WTC11 (cell line): ENCODE data around the gene CCDC68. TPM values are rescaled to one million over a fixed set of nuclear protein-coding genes. Genes with fewer than 3 reads are reported as not detected.

Experiments used
- ATAC-seq: fragments of 200-7000 bp; cut with Tn5 transposase; 2 replicates; pipeline ENCODE4 v1.10.0; 2021; ENCODE audit warnings: mild to moderate bottlenecking, moderate library complexity
- CTCF ChIA-PET: fragments of 300-600 bp; sonication (Branson Sonifier 250); formaldehyde crosslinking; loops from one replicate; lab custom pipeline; 2021; ENCODE audit warnings: antibody characterized with exemption; lab: Charles Lee
- POLR2A ChIA-PET: fragments of 350-600 bp; sonication (Branson Sonifier 250); formaldehyde crosslinking; loops from one replicate; lab custom pipeline; 2021; ENCODE audit warnings: antibody characterized with exemption; lab: Charles Lee
- DNase-seq: peaks from one replicate; pipeline ENCODE4 v3.0.0; 2021; ENCODE audit warnings: low spot score
- H3K27ac Mint-ChIP-seq: 2 replicates; pipeline ENCODE4 v1.8.0; 2021; ENCODE audit warnings: mixed read lengths
- H3K27me3 Mint-ChIP-seq: 2 replicates; pipeline ENCODE4 v1.8.0; 2021; ENCODE audit warnings: low read depth, mild to moderate bottlenecking, moderate library complexity, mixed read lengths
- H3K36me3 Mint-ChIP-seq: 2 replicates; pipeline ENCODE4 v1.8.0; 2021; ENCODE audit warnings: mixed read lengths
- H3K4me1 Mint-ChIP-seq: 2 replicates; pipeline ENCODE4 v1.8.0; 2022; ENCODE audit warnings: mixed read lengths
- H3K4me3 Mint-ChIP-seq: 2 replicates; pipeline ENCODE4 v1.8.0; 2021; ENCODE audit warnings: mild to moderate bottlenecking, moderate library complexity, mixed read lengths
- H3K9me3 Mint-ChIP-seq: 2 replicates; pipeline ENCODE4 v1.8.0; 2021; ENCODE audit warnings: mixed read lengths
- ATF3 ChIP-seq: sonication (generic); formaldehyde crosslinking; conservative IDR thresholded peaks from 2 replicates; pipeline ENCODE4 v1.8.1; 2022; ENCODE audit warnings: mild to moderate bottlenecking, missing genetic modification reagents
- CREB1 ChIP-seq: sonication (generic); formaldehyde crosslinking; IDR thresholded peaks from 2 replicates; pipeline ENCODE4 v1.8.0; 2023; ENCODE audit warnings: mild to moderate bottlenecking, missing genetic modification reagents
- ETV6 ChIP-seq: sonication (generic); formaldehyde crosslinking; IDR thresholded peaks from 2 replicates; pipeline ENCODE4 v1.8.1; 2022; ENCODE audit warnings: mild to moderate bottlenecking, missing genetic modification reagents
- IRF2 ChIP-seq: sonication (generic); formaldehyde crosslinking; IDR thresholded peaks from 2 replicates; pipeline ENCODE4 v1.8.0; 2022; ENCODE audit warnings: low read depth, missing genetic modification reagents, borderline replicate concordance
- MYBL2 ChIP-seq: sonication (generic); formaldehyde crosslinking; IDR thresholded peaks from 2 replicates; pipeline ENCODE4 v1.8.1; 2023; ENCODE audit warnings: mild to moderate bottlenecking, moderate library complexity, missing genetic modification reagents
- NFE2L1 ChIP-seq: sonication (generic); formaldehyde crosslinking; IDR thresholded peaks from 2 replicates; pipeline ENCODE4 v1.8.1; 2023; ENCODE audit warnings: missing genetic modification reagents
- OVOL2 ChIP-seq: fragments of 250-450 bp; sonication (Bioruptor Pico); IDR thresholded peaks from 2 replicates; pipeline ENCODE4 v1.9.0; 2021; ENCODE audit warnings: mild to moderate bottlenecking, borderline replicate concordance
- RELA ChIP-seq: sonication (generic); formaldehyde crosslinking; IDR thresholded peaks from 2 replicates; pipeline ENCODE4 v1.8.1; 2022; ENCODE audit warnings: missing genetic modification reagents, mild to moderate bottlenecking, borderline replicate concordance
- SMAD3 ChIP-seq: sonication (generic); formaldehyde crosslinking; IDR thresholded peaks from 2 replicates; pipeline ENCODE4 v1.8.0; 2022; ENCODE audit warnings: missing genetic modification reagents, mild to moderate bottlenecking, borderline replicate concordance
- SOX15 ChIP-seq: fragments of 250-450 bp; sonication (Bioruptor Pico); IDR thresholded peaks from 2 replicates; pipeline ENCODE4 v1.9.0; 2021; ENCODE audit warnings: mild to moderate bottlenecking
- USF1 ChIP-seq: sonication (generic); formaldehyde crosslinking; IDR thresholded peaks from 2 replicates; pipeline ENCODE4 v1.8.0; 2022; ENCODE audit warnings: mild to moderate bottlenecking, missing genetic modification reagents
- ZNF121 ChIP-seq: sonication (generic); formaldehyde crosslinking; IDR thresholded peaks from 2 replicates; pipeline ENCODE4 v1.8.0; 2023; ENCODE audit warnings: missing genetic modification reagents
- ZNF219 ChIP-seq: sonication (generic); formaldehyde crosslinking; IDR thresholded peaks from 2 replicates; pipeline ENCODE4 v1.8.0; 2023; ENCODE audit warnings: missing genetic modification reagents, mild to moderate bottlenecking, borderline replicate concordance
- ZNF232 ChIP-seq: sonication (generic); formaldehyde crosslinking; IDR thresholded peaks from 2 replicates; pipeline ENCODE4 v1.8.0; 2022; ENCODE audit warnings: mild to moderate bottlenecking, missing genetic modification reagents
- ZNF263 ChIP-seq: sonication (generic); formaldehyde crosslinking; IDR thresholded peaks from 2 replicates; pipeline ENCODE4 v1.8.1; 2022; ENCODE audit warnings: low read depth, mild to moderate bottlenecking, moderate library complexity, missing genetic modification reagents
- ZNF317 ChIP-seq: sonication (generic); formaldehyde crosslinking; IDR thresholded peaks from 2 replicates; pipeline ENCODE4 v1.8.1; 2023; ENCODE audit warnings: low read depth, mild to moderate bottlenecking, moderate library complexity, missing genetic modification reagents, borderline replicate concordance
- ZNF425 ChIP-seq: fragments of 250-450 bp; sonication (Bioruptor Pico); conservative IDR thresholded peaks from 2 replicates; pipeline ENCODE4 v1.9.0; 2021; ENCODE audit warnings: mild to moderate bottlenecking
- total RNA-seq: library from RNA; stranded (reverse); gene quantifications from 3 replicates; pipeline ENCODE4 v1.2.3, GENCODE V29; 2021
- TF ChIP-seq, protein P1 (sequence below): sonication (generic); formaldehyde crosslinking; IDR thresholded peaks from 2 replicates; pipeline ENCODE4 v1.8.1; 2022; ENCODE audit warnings: low read depth, mild to moderate bottlenecking, moderate library complexity, missing genetic modification reagents, borderline replicate concordance
- TF ChIP-seq, protein P2 (sequence below): fragments of 250-450 bp; sonication (Bioruptor Pico); IDR thresholded peaks from 2 replicates; pipeline ENCODE4 v1.9.0; 2021; ENCODE audit warnings: mild to moderate bottlenecking
- TF ChIP-seq, protein P3 (sequence below): sonication (generic); formaldehyde crosslinking; conservative IDR thresholded peaks from 2 replicates; pipeline ENCODE4 v1.8.1; 2023; ENCODE audit warnings: mild to moderate bottlenecking, low read depth, missing genetic modification reagents, moderate library complexity

The CCDC68 gene
- total RNA-seq, 1 experiment from 2014 or later = 0.92 TPM

DNA sequence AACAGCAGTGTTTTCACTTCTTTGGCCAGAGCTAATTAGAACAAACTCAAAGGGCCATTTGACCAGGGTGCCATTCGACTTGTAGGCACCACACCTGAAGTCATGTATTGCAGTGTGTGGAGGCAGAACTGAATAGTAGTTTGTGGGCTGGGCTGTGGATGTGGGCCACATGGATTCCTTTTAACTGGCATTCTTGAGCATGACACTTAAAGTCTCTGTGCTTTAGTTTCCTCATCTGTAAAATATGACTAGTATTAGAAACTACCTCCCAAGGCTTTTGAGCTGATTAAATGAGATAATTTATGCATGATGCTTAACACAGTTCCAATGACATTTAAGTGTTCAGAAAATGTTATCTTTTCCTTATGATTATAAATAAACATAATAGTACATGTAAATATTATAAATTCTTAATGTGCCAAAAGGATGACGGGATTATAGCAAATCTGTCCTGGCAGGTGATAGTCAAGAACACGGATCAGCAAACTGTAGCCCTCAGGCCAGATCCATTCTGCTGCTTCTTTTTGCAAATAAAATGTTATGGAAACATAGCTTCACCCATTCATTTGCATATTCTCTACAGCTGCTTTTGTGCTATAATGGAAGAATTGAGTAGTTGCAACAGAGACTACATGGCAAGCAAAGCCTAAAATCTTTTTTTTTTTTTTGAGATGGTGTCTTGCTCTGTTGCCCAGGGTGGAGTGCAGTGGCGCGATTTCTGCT is 36.3 kb upstream of the CCDC68 start:
- no peak overlapping the region for H3K4me3 Mint-ChIP-seq
- no peak for TF ChIP-seq ZNF121 (CRISPR knock-in tag)
- TF ChIP-seq, all 79 proteins: peak for 0
- ATAC-seq = no peak
- H3K27me3 Mint-ChIP-seq = no peaks in the 10 kb centered on the region
- no peak for DNase-seq
- ChIA-PET CTCF (no interaction called here), POLR2A (no interaction called here)
- no peak overlapping the region for H3K27ac Mint-ChIP-seq
- peaks cover under 1% of the 10 kb centered on the region for H3K4me1 Mint-ChIP-seq
- 0 out of 2 replicates have a peak, but pooled peaks cover 2% of the 10 kb centered on the region for H3K36me3 Mint-ChIP-seq
- H3K9me3 Mint-ChIP-seq = peaks cover 8% of the 10 kb centered on the region

DNA sequence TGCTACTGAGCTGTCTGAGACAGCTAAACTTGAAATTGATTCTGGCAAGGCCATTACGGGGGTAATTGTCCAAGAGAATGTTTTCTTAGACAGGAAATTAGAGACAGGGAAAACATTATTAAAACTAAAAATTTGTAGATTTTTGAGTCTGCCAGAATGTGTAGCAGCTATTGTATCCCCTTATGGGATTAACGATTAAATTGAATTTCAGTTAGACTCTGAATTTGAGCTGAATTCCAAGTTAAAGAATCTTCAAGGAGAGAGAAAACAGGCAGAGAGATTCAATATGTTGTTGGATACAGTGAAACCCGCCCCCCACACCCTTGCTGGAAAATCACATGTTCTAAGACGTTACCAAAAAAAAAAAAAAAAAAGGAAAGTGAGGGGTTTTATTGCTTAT is 32.7 kb upstream of the CCDC68 start:
- no peak overlapping the region for H3K27ac Mint-ChIP-seq
- TF ChIP-seq ZNF425 (CRISPR knock-in tag) = no peak
- TF ChIP-seq, protein P1, sequence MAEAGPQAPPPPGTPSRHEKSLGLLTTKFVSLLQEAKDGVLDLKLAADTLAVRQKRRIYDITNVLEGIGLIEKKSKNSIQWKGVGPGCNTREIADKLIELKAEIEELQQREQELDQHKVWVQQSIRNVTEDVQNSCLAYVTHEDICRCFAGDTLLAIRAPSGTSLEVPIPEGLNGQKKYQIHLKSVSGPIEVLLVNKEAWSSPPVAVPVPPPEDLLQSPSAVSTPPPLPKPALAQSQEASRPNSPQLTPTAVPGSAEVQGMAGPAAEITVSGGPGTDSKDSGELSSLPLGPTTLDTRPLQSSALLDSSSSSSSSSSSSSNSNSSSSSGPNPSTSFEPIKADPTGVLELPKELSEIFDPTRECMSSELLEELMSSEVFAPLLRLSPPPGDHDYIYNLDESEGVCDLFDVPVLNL = no peak
- no peak for TF ChIP-seq OVOL2
- TF ChIP-seq RELA (CRISPR knock-in tag) = no peak
- no peak overlapping the region for H3K4me3 Mint-ChIP-seq
- no peak for DNase-seq
- no peaks in the 10 kb centered on the region for H3K27me3 Mint-ChIP-seq
- CTCF ChIA-PET = no interaction called here
- H3K9me3 Mint-ChIP-seq = peaks cover 18% of the 10 kb centered on the region
- POLR2A ChIA-PET = no interaction called here
- H3K4me1 Mint-ChIP-seq = no peaks in the 10 kb centered on the region
- no peak for ATAC-seq
- 0 out of 2 replicates have a peak, but pooled peaks cover 2% of the 10 kb centered on the region for H3K36me3 Mint-ChIP-seq

DNA sequence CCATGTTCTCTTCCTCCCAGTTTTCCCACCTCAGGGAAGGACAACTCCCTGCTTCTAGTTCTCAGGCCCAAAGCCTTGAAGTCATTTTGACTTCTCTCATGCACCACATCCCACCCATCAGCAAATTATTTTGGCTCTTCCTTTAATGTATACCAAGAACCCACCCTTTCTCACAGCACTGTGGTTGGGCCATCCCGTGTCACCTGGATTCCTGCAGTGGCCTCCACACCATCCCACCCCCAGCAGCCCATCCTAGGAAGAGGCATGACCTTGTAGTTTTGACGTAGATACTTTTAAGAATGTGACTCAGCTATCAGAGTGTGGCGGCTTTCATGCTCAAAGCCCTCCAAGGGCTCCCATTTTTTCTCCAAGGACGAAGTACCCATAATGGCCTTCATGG is 25.6 kb upstream of the CCDC68 start:
- ChIA-PET POLR2A (no interaction called here), CTCF (interaction anchor here (2.5 kb wide), 1 partner anchor 306 kb away, joined by 10 read pairs; no protein-coding TSS in a partner anchor)
- H3K27ac Mint-ChIP-seq = no peak overlapping the region
- H3K9me3 Mint-ChIP-seq = peaks cover 10% of the 10 kb centered on the region; the same call in 1 of the 2 replicates
- no peaks in the 10 kb centered on the region for H3K27me3 Mint-ChIP-seq
- H3K36me3 Mint-ChIP-seq = no peaks in the 10 kb centered on the region
- H3K4me1 Mint-ChIP-seq = no peaks in the 10 kb centered on the region
- no peak for DNase-seq
- no peak overlapping the region for H3K4me3 Mint-ChIP-seq
- ATAC-seq = no peak
- TF ChIP-seq USF1 (CRISPR knock-in tag) = no peak
- TF ChIP-seq ZNF317 (CRISPR knock-in tag) = no peak
- TF ChIP-seq ZNF219 (CRISPR knock-in tag) = no peak
- no peak for TF ChIP-seq IRF2 (CRISPR knock-in tag)
- TF ChIP-seq SMAD3 (CRISPR knock-in tag) = no peak
- TF ChIP-seq, protein P2, sequence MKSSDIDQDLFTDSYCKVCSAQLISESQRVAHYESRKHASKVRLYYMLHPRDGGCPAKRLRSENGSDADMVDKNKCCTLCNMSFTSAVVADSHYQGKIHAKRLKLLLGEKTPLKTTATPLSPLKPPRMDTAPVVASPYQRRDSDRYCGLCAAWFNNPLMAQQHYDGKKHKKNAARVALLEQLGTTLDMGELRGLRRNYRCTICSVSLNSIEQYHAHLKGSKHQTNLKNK (CRISPR knock-in tag) = no peak

GRCh38 chr18:54983791-54984190 is 24.5 kb upstream of the CCDC68 start:
- no peak for ATAC-seq
- TF ChIP-seq ZNF232 (CRISPR knock-in tag) = no peak
- TF ChIP-seq ZNF263 (CRISPR knock-in tag) = no peak
- no peak for TF ChIP-seq MYBL2 (CRISPR knock-in tag)
- TF ChIP-seq ATF3 (CRISPR knock-in tag) = no peak
- TF ChIP-seq IRF2 (CRISPR knock-in tag) = no peak
- TF ChIP-seq, protein P3, sequence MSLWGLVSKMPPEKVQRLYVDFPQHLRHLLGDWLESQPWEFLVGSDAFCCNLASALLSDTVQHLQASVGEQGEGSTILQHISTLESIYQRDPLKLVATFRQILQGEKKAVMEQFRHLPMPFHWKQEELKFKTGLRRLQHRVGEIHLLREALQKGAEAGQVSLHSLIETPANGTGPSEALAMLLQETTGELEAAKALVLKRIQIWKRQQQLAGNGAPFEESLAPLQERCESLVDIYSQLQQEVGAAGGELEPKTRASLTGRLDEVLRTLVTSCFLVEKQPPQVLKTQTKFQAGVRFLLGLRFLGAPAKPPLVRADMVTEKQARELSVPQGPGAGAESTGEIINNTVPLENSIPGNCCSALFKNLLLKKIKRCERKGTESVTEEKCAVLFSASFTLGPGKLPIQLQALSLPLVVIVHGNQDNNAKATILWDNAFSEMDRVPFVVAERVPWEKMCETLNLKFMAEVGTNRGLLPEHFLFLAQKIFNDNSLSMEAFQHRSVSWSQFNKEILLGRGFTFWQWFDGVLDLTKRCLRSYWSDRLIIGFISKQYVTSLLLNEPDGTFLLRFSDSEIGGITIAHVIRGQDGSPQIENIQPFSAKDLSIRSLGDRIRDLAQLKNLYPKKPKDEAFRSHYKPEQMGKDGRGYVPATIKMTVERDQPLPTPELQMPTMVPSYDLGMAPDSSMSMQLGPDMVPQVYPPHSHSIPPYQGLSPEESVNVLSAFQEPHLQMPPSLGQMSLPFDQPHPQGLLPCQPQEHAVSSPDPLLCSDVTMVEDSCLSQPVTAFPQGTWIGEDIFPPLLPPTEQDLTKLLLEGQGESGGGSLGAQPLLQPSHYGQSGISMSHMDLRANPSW = no peak
- TF ChIP-seq NFE2L1 (CRISPR knock-in tag) = no peak
- TF ChIP-seq ETV6 (CRISPR knock-in tag) = no peak
- no peak for TF ChIP-seq SOX15 (CRISPR knock-in tag)
- no peak for TF ChIP-seq CREB1

More at GRCh38 chr18:54983791-54984190, 24.5 kb upstream of the CCDC68 start:
- no peaks in the 10 kb centered on the region for H3K4me1 Mint-ChIP-seq
- no peak overlapping the region for H3K27ac Mint-ChIP-seq
- no peak for DNase-seq
- POLR2A ChIA-PET = no interaction called here
- H3K4me3 Mint-ChIP-seq = no peak overlapping the region
- peaks cover 7% of the 10 kb centered on the region; the same call in 1 of the 2 replicates for H3K9me3 Mint-ChIP-seq
- H3K36me3 Mint-ChIP-seq = no peaks in the 10 kb centered on the region
- CTCF ChIA-PET = interaction anchor here (0.6 to 2.5 kb wide), 3 partner anchors 55 to 304 kb away, joined by 3 to 10 read pairs (median 3); no protein-coding TSS in a partner anchor
- H3K27me3 Mint-ChIP-seq = no peaks in the 10 kb centered on the region
